ENCODE data around the gene SMIM45.

Gene SMIM45

DNA sequence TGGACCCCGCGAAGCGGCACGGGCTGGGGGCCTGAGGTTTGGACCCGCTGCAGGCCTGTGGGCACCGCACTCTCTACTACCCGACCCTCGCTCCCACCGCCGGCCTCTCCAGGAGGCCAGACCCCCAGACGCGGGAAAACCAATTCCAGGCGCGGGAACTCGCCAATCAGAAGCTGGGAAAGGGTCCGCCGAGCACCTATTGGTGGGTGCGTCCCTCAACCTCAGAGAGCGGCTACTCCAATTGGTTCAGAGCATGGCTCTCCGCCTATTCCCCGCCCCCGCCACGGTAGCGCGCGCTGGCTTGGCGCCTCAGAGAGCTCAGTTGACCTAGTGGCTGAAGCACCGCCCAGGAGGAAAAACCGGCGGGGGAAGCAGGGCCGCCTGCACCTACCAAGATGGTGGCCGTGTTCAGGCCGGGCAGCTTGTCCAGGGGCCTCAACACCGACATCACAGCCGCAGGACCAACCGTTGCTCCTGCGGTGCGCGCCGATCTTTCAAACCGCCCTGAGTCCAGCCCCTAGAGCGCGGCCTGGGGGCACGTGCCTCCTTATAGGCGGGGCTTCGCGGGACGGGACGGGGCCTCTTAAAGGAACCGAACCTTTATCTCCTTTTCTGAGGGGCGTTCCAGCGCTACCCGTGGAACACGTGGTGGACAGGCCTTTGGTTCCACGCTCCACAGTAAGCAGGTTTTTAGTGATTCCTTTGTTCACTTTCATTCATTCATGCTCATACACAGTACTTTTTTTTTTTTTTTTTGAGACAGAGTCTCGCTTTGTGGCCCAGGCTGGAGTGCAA is 5.1 kb upstream of the SMIM45 start, which contains the start of gene CENPM (continued):
- TF ChIP-seq BACH1 (IDR thresholded peaks at IDR 0.05; ENCODE audit: borderline replicate concordance): no peak
- no peak for TF ChIP-seq BRCA1 (IDR thresholded peaks at IDR 0.05; ENCODE audit: low read depth, low read length)
- TF ChIP-seq SREBF2 (IDR thresholded peaks at IDR 0.05; ENCODE audit: low read length): no peak

- ChIA-PET SMC1A (ENCODE audit: uncharacterized antibody, unreplicated experiment) (interaction anchor here (0.9 to 3.3 kb wide), 10 partner anchors 7 to 497 kb away, joined by 3 to 18 read pairs (median 4); partner anchors contain the start of genes SREBF2 and TNFRSF13C), RAD21 (ENCODE audit: unreplicated experiment) (interaction anchor here (0.8 to 7.9 kb wide), 12 partner anchors 9 to 250 kb away, joined by 3 to 115 read pairs (median 8); partner anchors contain the start of genes NDUFA6, SMDT1 and TNFRSF13C), POLR2A (interaction anchor here (0.6 to 9.2 kb wide), 19 partner anchors 10 to 925 kb away, joined by 3 to 164 read pairs (median 3); partner anchors contain the start of genes CCDC134, DESI1, TNFRSF13C and XRCC6), CTCF (interaction anchor here (1.0 to 2.0 kb wide), 10 partner anchors 11 to 281 kb away, joined by 3 to 12 read pairs (median 4); partner anchors contain the start of gene NDUFA6)
- Histone ChIP-seq H3K9ac (ENCODE audit: control insufficient read depth, insufficient read depth, low read length) (no peak overlapping the region; the same call in 1 of the 2 replicates), H3K36me3 (ENCODE audit: control insufficient read depth in 2 of 2, insufficient read depth in 2 of 2, low read length in 1 of 2) (peaks cover 8 to 14% of the 10 kb centered on the region in 2 experiments; a peak in 3 of 4 replicates), H3K27ac (ENCODE audit: control insufficient read depth, insufficient read depth) (peak overlapping the region; percentile 94), H3K9me3 (replicated peaks; ENCODE audit: control insufficient read depth, insufficient read depth, low read length) (no peaks in the 10 kb centered on the region), H3K4me3 (peak overlapping the region; percentile 78; the same call in 1 of the 2 replicates), H4K20me1 (ENCODE audit: control insufficient read depth, insufficient read depth) (no peaks in the 10 kb centered on the region), H3K79me2 (ENCODE audit: control insufficient read depth, insufficient read depth, low read length) (peaks cover 41% of the 10 kb centered on the region), H3K27me3 (replicated peaks in 1 of 2; ENCODE audit: control insufficient read depth in 2 of 2, insufficient read depth in 2 of 2, low read length in 1 of 2) (no peaks in the 10 kb centered on the region), H3K4me1 (ENCODE audit: control insufficient read depth, insufficient read depth, low read length) (peaks cover 59% of the 10 kb centered on the region), H3K4me2 (ENCODE audit: control insufficient read depth, insufficient read depth) (peak overlapping the region; percentile 99), H2AFZ (ENCODE audit: control insufficient read depth, low read depth, low read length) (peak overlapping the region; percentile 86)
- ATAC-seq (no peak), FAIRE-seq (no peak), DNase-seq (ENCODE audit: low read depth, low spot score) (no peak)
- WGBS (ENCODE audit: insufficient coverage, insufficient replicate concordance, low lambda C conversion rate, missing lambda C conversion rate): 82% methylated on average over 19 of the region's 21 CpGs
- intact Hi-C loops (cut with micrococcal nuclease; ENCODE audit: unreplicated experiment): loop anchor here (5.0 kb wide), 1 partner anchor 490 kb away; no protein-coding TSS in a partner anchor
- in situ Hi-C loops (cut with MboI): loop anchor here (5.0 kb wide), 1 partner anchor 115 kb away; the partner anchor contains the start of gene SREBF2
- BruUV-seq (replicated peaks): no TSS peak
- TF ChIP-seq, protein P1, sequence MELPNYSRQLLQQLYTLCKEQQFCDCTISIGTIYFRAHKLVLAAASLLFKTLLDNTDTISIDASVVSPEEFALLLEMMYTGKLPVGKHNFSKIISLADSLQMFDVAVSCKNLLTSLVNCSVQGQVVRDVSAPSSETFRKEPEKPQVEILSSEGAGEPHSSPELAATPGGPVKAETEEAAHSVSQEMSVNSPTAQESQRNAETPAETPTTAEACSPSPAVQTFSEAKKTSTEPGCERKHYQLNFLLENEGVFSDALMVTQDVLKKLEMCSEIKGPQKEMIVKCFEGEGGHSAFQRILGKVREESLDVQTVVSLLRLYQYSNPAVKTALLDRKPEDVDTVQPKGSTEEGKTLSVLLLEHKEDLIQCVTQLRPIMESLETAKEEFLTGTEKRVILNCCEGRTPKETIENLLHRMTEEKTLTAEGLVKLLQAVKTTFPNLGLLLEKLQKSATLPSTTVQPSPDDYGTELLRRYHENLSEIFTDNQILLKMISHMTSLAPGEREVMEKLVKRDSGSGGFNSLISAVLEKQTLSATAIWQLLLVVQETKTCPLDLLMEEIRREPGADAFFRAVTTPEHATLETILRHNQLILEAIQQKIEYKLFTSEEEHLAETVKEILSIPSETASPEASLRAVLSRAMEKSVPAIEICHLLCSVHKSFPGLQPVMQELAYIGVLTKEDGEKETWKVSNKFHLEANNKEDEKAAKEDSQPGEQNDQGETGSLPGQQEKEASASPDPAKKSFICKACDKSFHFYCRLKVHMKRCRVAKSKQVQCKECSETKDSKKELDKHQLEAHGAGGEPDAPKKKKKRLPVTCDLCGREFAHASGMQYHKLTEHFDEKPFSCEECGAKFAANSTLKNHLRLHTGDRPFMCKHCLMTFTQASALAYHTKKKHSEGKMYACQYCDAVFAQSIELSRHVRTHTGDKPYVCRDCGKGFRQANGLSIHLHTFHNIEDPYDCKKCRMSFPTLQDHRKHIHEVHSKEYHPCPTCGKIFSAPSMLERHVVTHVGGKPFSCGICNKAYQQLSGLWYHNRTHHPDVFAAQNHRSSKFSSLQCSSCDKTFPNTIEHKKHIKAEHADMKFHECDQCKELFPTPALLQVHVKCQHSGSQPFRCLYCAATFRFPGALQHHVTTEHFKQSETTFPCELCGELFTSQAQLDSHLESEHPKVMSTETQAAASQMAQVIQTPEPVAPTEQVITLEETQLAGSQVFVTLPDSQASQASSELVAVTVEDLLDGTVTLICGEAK (IDR thresholded peaks at IDR 0.05; ENCODE audit: borderline replicate concordance): 0 out of 2 replicates have a peak, but pooled peaks have one; percentile 49
- TF ChIP-seq IKZF2 (IDR thresholded peaks at IDR 0.05): 0 out of 4 replicates have a peak, but pooled peaks of 1 of the 2 experiments have one; percentile 19
- TF ChIP-seq MLLT1 (IDR thresholded peaks at IDR 0.05): peak; percentile 100
- TF ChIP-seq RFX5 (IDR thresholded peaks at IDR 0.05; ENCODE audit: low read depth, low read length): no peak
Observed at GRCh38 chr22:41947424-41948080, 4.4 kb upstream of the SMIM45 start.
